GM21576 (cell line): ENCODE data around the gene RAB31.

Experiments
- ATAC-seq: cut with Tn5 transposase; IDR thresholded peaks from one replicate; pipeline ENCODE4 v1.9.1; 2021; ENCODE audit warnings: mild to moderate bottlenecking, moderate library complexity; ENCODE audit not compliant: unreplicated experiment

RAB31 gene

DNA sequence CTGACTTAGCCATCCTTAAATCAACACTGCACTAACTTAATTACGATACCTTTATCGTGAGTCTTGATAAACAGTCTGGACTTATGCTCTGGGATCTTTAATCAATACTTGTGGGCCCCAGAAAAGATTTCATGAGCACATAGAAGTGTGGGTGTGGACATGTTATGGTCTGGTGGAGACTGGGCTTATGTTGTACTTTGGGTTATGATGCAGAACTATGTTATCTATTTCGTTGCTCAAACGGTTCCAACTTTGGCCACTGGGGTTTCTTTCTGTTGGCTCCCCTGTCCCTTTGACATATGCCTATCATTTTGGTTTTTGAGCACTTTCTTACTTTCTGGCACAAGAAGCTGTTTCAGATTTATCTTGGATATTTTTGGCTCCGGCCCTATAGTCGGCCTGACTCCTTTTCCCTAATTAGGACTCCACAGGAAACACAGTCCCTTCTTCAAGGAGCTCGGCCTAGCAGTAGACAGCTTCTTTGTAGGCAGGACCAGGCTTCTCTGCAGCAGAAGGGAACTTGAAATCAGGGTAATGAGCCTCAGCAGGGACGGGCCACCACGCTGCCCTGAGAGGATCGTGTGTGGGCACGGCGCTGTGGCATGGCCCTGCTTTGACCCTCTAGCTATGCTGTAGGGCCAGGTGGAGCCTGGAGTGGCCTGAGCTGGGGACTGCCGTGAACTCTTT, 123.1 kb downstream of the RAB31 start:
- ATAC-seq, result no peak

DNA sequence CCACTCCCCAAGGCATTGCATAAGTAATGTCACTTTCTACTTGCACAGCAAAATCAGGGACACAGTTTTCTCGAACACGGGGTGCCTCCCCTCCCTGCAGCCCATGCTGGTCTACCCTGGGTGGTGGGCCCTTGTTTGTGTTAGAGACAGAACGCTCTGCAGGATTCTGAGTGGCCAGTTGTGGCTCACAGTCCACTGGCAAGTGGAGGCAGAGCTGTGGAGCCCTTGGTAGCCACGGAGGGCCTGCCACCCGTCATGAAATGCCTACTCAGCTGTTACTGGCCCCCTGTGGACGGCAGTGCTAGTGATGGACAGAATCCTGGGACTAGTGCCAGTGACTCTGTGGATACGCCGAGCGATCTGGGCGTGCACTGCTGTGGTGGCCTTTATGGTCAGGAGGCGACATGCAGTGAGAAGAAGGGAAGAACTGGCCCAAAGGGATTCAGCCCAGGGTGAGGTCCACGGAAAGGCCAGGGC, 123.7 kb downstream of the RAB31 start:
- no peak for ATAC-seq

DNA sequence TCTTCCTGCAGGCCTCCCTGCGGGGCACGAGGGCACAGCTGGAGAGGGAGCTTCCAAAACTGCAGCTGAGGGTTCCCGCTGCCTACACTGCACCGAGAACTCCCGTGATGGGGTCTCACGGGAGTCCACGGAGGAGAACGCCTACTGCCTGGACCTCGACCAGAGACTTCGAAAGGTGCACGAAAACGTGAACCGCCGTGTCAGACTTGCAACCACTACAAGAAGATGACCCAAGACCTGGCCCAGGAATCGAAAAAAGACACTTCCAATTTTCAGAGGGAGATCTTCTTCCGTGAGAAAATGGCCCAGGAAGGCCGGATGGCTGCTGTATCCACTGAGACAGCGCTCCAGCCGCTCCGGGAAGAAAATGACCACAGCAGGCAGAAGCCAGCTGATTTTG, 124.8 kb downstream of the RAB31 start:
- ATAC-seq, result no peak

DNA sequence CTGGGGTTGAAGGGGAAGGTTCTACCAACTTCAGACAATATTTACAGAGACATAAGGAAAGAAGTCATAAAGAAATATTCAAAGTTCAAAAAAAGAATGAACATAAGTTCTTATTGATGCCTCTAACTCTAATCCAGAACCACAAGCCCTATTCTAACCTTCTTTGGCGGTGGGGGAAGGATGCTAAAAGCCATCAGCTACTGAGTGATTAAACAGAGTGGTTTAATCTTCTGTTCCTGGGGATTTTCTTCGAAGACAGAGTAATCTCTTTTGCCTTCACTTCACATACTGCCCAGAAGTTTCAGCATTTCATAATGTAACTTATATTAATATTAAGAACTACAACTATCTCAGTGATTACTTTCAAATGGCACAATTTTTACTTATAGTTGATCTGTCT, 126.5 kb downstream of the RAB31 start:
- ATAC-seq, result no peak

DNA sequence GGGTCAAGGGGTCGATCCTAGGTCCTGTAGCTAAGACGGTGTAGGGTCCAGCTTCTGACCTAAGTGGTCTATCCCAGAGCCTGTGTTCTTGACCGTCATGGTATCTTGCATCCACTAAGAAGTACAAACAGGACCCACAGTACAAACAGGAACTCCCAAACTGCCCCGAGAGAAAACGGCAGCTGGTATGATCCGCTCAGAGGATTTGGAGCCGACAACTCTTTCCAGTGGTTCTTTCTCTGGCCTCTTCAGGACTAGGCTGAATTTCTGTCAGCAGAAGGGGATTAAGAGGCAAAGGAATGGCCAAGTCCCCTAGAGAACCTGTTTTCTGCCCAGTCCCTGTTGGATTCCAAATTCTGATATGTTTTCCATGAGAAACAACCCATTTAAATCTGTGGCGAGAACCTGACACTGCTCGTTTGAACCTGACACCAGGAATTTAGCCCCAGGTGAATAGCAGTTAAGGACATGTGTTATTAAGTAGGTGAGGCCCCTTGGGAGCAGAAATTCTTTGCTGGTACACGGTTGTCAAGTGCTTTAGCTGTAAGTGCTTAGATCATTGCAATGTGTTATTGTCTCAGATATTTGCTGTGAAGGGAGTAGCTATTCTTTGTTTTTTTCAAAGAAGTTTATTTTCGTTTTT, 127.1 kb downstream of the RAB31 start:
- ATAC-seq, result no peak

DNA sequence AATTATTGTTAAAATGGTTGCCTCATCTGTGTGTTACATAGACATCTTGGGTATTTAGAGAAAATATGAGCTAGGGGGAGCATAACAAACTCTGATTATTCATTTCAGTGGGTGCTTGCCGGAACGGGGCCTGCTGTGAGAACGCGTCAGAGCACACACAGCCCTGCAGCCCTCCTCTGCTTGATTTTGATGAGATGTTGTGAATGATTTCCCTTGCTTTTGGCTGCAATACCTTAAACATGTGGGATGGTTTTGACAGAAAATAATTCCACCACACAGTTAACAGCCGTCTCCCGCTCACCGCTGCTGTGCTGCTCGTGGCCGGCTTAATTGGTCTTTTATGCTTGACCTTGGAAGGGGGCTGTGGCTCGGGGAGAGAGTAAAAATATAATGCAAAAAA, 127.7 kb downstream of the RAB31 start:
- no peak for ATAC-seq

DNA sequence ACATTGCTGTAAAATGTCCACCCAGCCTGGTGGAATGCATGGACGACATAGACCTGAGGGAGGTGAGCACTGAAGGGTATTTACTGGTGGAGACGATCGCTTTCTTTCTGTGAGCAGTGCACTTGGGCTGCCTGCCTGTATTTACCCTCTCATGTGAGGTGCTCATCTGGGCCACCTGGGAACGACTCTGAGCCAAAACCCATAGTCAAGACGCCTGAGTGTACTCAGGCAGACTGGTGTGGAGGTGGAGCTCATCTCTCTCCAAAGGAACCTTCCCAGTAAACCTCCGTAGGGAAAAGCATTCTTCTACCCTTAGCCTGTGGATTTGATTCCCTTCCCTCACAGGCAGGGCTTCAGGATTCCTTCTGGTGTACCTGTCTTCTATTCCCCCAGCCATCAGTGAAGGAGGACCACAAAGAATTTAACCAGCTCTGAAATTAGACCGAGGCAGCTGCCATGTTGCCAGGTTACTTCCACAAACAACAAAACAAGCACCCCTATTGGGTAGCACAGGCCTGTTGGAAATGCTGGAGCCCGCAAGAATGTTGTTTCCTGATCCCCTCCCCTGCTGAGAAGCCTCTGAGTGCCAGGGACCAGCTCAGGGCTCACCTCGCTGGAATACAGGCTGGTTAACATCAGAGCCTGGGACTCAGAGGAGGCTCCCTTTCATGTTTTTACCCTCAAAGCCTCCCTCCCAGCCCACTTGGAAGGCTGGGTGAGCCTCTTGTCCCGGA, 130.2 kb downstream of the RAB31 start:
- ATAC-seq, result no peak

DNA sequence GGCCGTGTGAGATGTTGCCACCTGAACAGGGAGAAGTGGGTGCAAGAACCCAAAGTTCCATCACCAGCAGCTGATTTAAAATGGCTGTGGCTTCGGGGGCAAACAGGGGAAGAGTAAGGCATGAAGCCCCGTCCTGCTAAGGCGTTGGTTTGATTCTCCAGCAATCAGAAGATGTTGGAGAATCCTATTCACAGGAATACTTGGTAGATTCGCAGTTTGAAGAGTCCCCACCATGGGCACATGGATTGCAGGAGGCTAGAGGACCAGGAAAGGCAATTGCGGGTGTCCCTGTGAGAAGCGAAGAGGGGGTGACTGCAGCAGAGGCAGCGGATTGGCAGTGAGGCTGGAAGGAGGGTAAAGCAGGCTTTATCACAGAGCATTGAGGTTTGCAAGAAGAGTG, 131.1 kb downstream of the RAB31 start:
- no peak for ATAC-seq

DNA sequence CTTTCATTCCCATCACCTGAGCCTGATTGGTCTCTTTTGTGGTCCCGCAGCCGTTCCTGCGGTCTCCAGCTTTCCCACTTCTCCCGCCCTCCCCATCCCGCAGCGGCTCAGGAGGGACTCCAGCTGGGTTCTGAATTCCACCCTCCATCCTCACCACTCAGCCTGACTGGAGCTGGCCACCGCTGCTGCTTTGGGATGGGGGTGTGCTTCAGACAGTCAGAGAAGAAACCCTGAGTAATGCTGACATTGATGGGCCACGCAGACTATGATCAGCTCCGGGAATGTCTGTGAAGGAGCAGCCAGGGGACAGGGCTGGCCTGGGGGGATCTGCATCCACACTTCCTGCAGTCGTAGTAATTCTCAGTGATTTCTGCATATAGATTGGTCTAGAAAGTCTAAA, 131.8 kb downstream of the RAB31 start:
- ATAC-seq, result no peak

DNA sequence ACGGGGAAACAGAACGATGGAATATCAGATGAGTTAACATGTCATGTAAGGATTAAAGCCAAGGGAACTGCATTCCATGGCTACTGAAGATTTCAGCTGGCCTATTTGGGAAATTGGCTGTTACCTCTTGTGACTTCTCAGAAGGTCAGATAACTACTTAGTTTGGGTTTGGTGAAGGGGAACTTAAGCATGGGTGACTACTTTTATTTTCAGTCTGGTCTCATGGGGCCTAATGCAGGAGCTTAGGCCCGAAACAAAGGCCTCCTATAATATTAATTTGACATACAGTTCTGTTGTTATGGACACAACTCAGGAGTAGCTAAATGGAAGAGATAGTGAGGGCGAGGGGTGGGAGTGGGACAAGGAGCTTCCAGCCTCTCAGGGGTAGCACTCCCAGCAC, 133.7 kb downstream of the RAB31 start:
- no peak for ATAC-seq

DNA sequence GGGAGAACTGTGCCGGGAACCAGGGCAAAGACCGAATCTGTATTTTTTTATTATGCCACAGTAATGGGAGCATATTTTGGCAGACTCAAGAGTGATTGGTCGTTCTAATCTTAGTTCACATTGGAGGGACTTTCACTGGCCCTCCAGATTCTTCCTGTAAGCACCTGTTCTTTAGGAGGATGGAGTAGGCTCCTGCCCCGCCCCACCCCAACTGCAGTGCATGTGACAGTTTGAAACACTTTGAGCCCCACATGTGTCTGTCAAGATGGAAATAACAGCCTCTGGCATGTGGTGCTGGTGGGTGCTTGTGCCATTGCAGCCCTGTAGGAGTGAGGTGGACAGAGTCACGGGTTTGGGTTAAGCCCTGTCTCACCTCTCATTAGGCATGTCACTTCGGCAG, 134.3 kb downstream of the RAB31 start:
- ATAC-seq, result no peak

DNA sequence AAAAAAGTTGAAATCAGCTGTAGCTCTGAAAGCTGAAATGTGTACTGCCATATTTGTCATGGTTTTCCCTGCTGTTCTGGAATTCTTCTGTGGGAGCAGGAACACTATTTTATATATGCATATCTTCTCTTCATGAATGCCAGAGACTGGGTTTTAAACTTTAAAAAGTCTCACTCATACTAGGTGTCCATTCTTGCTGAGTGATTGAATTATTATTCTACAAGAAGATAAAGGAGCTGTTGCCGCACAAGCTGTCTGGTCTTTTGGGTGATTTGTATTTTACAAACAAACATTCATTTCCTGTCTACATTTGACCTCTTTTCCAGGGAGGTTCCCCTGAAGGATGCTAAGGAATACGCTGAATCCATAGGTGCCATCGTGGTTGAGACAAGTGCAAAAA, 137.2 kb downstream of the RAB31 start:
- no peak for ATAC-seq

DNA sequence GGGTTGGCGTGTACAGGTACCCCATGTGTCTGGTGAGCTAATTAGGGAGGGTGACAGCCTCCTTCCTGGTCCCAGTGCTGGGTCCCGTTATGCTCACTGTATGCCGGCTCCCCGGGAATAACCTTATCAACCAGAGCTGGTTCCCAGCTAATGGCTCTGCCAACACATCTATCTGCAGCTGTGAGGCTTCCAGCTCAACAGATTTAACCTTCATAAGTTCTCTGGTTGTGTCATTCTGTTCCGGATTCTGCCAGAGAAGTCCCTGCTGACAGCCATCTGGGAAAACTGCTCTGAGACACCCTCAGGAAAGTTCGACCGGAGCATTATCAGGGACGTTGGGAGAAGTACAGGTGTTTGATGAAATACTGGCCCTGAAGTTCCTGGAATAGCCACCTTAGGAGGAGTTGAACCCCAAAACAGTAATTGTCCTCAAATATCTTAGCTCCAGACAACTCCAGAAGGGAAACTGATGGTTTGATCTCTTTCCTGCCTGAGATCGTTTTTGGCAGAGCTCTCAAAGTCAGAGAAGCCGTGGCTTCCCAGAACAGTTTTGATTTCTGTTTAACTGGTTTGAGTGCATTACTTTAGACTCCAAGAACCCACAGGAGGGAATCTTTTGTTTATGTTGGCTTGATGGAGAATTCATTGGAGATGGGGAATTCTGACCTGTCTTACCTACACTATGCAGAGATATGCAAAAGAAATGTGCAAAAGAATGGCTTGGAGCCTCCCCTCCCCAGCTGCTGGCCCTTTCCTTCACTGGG, 138.2 kb downstream of the RAB31 start:
- ATAC-seq, result no peak

DNA sequence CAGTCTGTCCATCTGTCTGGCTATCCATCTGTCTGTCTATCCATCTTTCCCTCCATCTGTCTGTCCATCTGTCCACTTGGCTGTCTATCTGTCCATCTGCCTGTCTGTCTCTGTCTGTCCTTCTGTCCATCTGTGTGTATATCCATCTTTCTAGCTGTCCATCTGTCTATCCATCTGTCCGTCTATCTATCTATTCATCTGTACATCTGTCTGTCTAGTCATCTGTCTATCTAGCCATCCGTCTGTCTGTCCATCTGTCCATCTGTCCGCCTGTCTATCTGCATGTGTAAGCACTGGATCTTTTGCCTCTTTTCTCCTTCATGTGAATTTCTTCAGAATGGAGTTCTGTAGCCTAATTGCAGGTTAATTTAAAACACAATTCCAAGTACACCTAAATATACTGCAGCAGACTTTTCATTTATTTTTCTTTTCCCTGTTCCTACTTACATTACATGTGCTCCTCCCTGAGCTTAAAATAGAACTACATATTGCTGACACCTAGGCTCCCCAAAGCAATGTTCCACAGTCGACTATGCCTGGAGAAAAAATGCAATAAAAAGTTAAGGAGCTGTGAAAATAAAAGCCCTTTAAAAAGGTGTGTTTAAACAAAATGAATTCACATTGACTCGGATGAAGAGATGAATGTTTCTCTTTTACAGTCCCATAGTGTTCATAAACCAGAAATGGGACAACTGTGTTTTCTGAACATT, 140.2 kb downstream of the RAB31 start:
- no peak for ATAC-seq

DNA sequence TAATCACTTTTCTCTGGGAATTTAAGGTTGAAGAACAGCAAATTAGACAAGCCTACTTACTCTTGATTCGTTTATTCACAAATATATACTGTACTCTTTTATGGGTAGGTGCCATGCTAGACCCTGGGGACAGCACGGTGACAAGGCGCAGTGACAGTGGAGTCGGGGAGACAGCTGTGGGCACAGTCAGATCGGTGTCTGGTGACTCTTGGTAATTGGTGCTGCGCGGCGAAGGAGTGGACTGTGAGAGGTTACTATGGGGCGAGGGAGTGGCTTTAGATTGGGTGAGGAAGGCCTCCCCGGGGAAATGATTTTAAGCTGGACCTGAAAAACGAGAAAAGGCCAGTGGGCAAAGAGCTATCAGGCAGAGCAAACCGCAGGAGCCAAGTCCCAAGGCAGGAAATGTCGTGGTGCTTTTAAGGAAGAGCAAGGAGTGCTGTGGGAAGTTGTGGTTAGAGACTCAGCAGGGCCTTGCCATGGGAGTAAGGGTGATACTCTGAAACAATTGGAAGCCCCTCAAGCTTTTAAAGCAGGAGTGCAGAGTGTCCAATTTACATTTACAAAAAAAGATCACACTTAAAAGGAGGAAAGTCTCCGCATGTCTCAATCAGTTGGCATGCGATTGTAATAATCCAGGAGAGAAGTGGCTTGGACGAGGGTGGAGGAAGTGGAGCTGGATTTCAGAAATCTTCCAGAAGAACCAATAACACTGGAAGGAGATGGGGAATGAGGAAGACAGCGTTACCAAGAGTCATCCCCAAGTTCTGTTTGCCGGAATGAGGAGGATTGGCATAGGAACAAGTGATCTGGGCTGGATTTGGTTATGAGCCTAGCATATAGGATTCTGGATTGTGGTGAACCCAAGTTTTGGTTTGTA, 141.5 kb downstream of the RAB31 start:
- ATAC-seq, result no peak

DNA sequence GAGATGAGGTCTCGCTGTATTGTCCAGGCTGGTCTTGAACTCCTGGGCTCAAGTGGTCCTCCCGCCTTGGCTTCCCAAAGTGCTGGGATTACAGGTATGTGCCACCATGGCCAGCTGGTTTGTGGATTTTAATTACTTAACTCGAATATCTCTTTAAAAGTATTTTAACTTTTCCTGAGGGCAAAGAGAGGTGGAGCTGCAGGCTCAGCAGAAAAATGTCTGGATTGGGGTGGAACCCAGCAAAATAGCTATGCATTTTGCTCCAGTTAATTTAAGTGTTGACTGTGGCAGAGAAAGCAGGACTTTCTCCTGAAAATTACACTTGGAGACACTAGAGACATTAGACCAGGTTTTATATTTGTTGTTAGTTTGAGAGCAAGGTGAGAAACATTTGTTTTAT, 142.2 kb downstream of the RAB31 start:
- no peak for ATAC-seq

DNA sequence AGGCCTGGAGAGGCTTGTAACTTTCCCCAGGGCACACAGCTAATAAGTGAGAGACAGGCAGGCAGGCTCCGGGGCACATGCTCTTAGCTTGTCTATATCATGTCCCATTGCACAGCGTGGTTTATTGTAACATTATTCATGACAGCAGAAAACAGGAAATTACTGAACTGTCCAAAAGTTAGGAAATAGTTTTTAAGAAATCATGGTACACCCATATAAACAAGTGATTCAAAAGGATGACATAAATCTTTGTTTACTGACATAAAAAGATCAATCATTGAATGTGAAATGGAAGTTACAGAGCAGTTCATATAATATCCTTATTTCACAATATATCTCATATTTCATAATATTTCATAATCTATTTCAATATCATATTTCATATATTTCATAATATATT, 143.4 kb downstream of the RAB31 start:
- ATAC-seq, result no peak

DNA sequence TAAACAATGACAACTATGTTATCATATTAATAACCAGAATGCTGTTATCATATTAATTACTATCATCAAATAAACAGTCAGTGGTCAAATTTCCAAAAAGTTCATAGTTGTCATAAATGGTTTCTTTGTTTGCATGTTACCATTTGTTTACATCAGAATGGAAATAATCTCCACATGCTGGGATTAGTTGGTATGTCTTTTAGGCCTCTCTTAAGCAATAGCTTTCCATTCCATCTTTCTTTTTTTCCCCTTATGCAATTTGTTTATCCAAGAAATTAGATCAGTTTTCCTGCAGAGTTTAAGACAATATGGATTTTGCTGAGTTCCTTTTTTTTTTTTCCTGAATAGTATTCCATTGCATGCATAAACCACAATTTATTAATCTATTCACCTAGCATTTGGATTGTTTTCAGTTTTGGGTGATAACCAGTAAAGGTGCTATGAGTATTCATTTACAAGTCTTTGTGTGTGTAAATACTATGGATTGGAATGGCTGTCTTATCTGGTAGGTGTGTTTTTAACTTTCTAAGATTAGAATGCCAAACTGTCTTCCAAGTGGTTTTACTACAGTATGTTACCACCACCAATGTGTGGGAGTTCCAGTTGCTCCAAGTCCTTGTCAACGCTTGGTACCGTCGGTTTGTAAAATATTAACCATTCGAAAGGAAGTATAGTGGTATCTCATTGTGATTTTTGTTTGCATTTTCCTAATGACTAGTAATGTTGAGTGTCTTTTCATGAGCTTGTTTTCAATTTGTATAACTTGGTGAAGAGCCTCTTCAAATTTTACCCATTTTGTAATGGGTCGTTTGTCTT, 144.4 kb downstream of the RAB31 start:
- ATAC-seq, result no peak
